ENCODE data around the gene ZBTB7C. TPM values are rescaled to one million over a fixed set of nuclear protein-coding genes. Genes with fewer than 3 reads are reported as not detected.

The ZBTB7C gene
- total RNA-seq, 1 experiment from 2014 or later = not detected

DNA sequence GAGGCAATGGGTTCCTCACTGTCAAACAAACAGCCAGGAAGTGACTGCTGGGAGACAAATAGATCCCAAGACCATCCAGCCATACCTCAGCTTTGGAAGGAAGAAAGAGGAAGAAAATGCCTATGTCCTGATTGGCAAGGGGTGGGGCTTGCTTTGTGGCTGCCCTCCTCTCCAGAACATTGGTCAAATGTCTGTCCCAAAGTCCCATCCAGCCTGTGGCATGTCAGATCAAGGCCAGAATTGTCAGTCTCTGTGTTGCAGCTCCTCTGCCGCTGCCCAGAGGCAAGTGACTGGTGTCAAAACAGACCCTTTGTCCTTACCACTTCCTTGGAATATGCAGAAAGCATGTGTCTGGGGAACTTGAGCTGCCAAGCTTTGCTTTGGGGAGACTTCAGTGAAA lies 415.8 kb downstream of the ZBTB7C start:
- Histone ChIP-seq H3K27ac (no peak overlapping the region), H3K36me3 (no peaks in the 10 kb centered on the region), H3K9me3 (replicated peaks) (no peaks in the 10 kb centered on the region), H3K4me3 (no peak overlapping the region), H3K4me1 (0 out of 2 replicates have a peak, but pooled peaks cover 3% of the 10 kb centered on the region), H3K27me3 (no peaks in the 10 kb centered on the region)
- no peak for DNase-seq

DNA sequence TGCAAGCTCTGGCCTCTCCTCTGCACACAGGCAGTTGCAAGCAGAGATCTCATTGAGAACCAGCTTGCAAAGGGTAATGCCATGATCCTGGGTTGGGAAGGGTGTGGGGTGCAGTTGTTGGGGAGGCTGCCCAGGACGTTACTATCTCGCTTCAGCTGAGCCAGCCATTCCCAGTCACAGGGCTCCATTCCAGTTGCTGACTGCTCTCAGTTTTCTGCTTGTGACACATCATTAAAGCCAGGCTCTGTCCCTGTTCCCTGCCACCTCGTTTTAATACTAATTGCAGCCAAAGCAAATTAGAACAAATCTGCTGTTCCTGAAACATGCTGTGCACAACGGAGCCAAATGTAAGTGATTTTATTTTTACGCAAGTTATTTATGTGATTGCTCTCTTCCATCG lies 416.2 kb downstream of the ZBTB7C start:
- H3K4me3 ChIP-seq = no peak overlapping the region
- DNase-seq = no peak
- no peaks in the 10 kb centered on the region for H3K36me3 ChIP-seq
- H3K9me3 ChIP-seq (replicated peaks) = no peaks in the 10 kb centered on the region
- H3K27ac ChIP-seq = no peak overlapping the region
- H3K27me3 ChIP-seq = no peaks in the 10 kb centered on the region
- H3K4me1 ChIP-seq = 0 out of 2 replicates have a peak, but pooled peaks cover 3% of the 10 kb centered on the region

DNA sequence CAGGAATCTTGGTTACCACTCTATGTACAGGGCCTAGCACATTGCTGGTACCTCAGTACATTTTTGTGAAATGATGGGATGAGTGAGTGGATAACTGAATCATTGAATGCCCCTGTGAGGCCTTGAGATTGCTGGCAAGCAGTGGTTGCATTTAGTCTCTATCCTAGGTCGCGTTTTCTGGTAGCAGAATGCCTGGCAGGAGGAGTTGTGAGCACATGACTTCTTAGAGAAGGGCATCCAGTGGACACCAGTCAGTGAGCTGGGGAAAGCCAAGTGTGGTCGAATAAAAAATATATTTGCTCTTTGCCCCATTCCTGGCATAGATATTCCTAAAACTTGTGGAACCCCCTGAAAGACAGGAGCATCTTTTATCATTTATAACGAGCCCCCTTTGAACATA lies 416.9 kb downstream of the ZBTB7C start:
- H3K27ac ChIP-seq = no peak overlapping the region
- no peaks in the 10 kb centered on the region for H3K36me3 ChIP-seq
- no peak for DNase-seq
- H3K4me1 ChIP-seq = 0 out of 2 replicates have a peak, but pooled peaks cover 5% of the 10 kb centered on the region
- H3K4me3 ChIP-seq = no peak overlapping the region
- no peaks in the 10 kb centered on the region for H3K27me3 ChIP-seq
- no peaks in the 10 kb centered on the region for H3K9me3 ChIP-seq (replicated peaks)

DNA sequence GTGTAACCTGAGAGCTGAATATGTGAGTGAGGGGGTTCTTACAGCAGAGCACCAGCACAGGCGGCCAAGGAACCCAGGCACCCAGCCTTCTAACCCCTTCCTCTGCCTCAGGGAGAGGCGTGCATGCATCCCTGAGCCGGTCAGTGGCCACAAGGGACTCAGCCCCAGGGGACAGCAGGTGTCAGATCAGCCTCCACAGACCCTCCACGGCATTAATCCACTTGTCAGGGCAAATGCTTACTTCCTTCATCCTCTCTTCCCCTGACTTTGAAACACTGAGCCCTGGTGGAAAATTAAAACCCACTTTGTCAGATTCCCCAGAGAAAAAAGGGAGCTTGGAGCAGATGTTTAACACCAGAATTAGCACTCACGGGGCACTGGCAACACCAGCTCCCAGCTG lies 418.2 kb downstream of the ZBTB7C start:
- DNase-seq = peak; percentile 18 to 43
- Histone ChIP-seq H3K9me3 (replicated peaks) (no peaks in the 10 kb centered on the region), H3K4me3 (no peak overlapping the region), H3K36me3 (no peaks in the 10 kb centered on the region), H3K27me3 (no peaks in the 10 kb centered on the region), H3K4me1 (0 out of 2 replicates have a peak, but pooled peaks cover 5% of the 10 kb centered on the region), H3K27ac (no peak overlapping the region)

DNA sequence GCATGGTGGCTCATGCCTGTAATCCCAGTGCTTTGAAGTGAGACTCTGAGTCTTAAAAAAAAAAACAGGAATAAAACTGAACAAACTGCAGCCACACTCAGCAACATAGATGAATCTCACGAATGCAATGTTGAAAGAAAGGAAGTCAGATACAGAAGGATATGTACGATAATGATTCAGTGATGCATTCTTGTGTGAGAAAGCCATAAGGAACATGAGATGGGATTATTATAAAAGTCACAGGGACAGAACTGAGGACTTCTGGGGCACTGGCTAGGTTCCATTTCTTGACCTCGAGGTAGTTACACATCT lies 421.8 kb downstream of the ZBTB7C start:
- H3K4me3 ChIP-seq = no peak overlapping the region
- no peak for DNase-seq
- H3K27me3 ChIP-seq = no peaks in the 10 kb centered on the region
- no peaks in the 10 kb centered on the region for H3K36me3 ChIP-seq
- H3K9me3 ChIP-seq (replicated peaks) = no peaks in the 10 kb centered on the region
- 0 out of 2 replicates have a peak, but pooled peaks cover 2% of the 10 kb centered on the region for H3K4me1 ChIP-seq
- no peak overlapping the region for H3K27ac ChIP-seq

DNA sequence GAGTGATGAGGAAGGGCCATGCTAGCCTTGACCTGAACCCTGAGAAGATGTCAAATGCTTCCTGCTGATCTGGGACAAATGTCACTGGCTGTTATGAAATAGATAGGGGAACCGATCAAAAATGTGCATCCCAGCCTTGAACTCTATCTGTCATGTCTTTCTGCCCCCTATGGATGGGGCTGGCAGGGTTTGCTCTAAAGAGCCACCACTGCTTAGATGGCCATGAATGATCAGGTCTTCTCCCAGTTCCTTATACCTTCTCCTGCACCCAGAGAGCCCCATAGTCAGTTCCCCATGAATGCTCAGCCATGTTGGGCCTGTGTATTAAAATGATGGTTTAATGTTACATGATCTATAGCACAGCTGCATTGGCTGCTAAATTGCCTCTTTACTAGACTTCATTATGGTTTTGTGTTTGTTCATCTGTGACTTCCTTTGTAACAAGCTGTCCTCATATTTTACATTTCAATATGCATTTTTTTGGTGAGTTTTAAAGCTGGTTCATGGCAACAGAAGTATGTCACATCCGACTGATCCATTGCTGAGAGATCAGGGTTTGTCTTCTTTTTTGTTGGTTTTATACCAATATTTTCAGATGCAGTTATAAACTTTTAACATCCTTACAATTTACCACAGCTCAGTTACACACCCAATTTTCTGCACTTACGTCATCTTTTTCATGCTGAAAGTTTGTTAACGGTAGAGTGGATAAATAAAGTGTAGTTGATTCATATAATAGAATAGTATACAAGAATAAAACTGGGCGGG lies 422.4 kb downstream of the ZBTB7C start:
- Histone ChIP-seq H3K27ac (no peak overlapping the region), H3K27me3 (no peaks in the 10 kb centered on the region), H3K9me3 (replicated peaks) (no peaks in the 10 kb centered on the region), H3K4me1 (0 out of 2 replicates have a peak, but pooled peaks cover 2% of the 10 kb centered on the region), H3K4me3 (no peak overlapping the region), H3K36me3 (no peaks in the 10 kb centered on the region)
- DNase-seq = peak in 1 of 2 experiments; percentile 25

DNA sequence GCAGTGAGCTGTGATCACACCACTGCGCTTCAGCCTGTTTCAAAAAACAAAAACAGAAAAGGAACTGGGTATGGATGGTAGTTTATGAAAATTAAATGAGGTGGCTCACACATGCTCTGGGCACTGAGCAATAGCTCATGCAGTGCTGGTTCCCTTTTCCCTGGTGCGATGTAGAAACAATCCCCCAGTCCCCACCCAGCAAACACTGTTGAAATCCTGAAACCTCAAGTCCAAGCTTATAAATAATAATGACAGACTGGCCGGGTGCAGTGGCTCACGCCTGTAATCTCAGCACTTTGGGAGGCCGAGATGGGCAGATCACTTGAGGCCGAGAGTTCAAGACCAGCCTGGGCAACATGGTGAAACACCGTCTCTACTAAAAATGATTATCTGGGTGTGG lies 423.3 kb downstream of the ZBTB7C start:
- no peaks in the 10 kb centered on the region for H3K9me3 ChIP-seq (replicated peaks)
- H3K4me1 ChIP-seq = 0 out of 2 replicates have a peak, but pooled peaks cover 2% of the 10 kb centered on the region
- H3K4me3 ChIP-seq = no peak overlapping the region
- no peaks in the 10 kb centered on the region for H3K36me3 ChIP-seq
- no peaks in the 10 kb centered on the region for H3K27me3 ChIP-seq
- no peak overlapping the region for H3K27ac ChIP-seq
- no peak for DNase-seq

DNA sequence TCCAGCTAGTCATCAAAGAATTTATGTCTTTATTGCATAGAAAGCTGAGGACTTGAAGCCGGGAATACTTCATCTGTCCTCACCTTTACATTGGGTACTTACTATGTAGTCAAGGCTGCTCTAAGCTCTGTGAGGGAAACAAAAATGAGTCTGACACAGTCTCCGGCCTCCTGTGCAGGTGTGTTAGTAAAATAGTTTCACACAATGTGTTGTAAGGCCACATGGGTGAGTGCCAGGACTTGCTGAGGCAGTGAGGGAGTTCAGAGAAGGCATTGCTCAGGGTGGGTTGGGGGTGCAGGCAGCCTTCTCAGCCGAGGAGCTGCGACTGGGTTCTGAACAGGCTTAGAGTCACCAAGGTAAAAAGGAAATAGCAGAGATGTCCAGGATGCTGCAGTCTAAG lies 424.2 kb downstream of the ZBTB7C start:
- no peaks in the 10 kb centered on the region for H3K27me3 ChIP-seq
- 0 out of 2 replicates have a peak, but pooled peaks cover 2% of the 10 kb centered on the region for H3K4me1 ChIP-seq
- no peak overlapping the region for H3K27ac ChIP-seq
- H3K4me3 ChIP-seq = no peak overlapping the region
- no peaks in the 10 kb centered on the region for H3K36me3 ChIP-seq
- DNase-seq = no peak
- H3K9me3 ChIP-seq (replicated peaks) = no peaks in the 10 kb centered on the region

DNA sequence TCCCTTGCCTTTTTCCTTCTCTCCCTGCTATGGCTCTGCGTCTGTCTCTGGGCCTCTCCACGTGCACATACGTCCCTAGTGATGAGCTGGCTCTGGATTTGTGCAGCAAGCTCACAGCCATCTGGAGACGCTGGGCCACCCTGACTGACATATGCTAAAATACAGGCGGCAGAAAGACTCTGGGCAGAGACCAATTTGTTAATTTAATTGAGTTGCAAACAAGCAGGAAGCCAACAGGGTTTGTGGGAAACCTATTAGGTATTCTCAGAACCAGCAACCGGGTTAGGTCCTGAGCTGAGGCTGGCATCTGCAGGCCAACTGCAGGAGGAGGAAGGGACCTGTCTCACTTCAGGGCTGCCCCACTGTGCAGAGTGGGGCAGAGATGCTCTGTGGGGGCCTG lies 425.2 kb downstream of the ZBTB7C start:
- H3K27me3 ChIP-seq = no peaks in the 10 kb centered on the region
- H3K27ac ChIP-seq = no peak overlapping the region
- 0 out of 2 replicates have a peak, but pooled peaks cover 2% of the 10 kb centered on the region for H3K4me1 ChIP-seq
- H3K4me3 ChIP-seq = no peak overlapping the region
- no peaks in the 10 kb centered on the region for H3K36me3 ChIP-seq
- no peak for DNase-seq
- H3K9me3 ChIP-seq (replicated peaks) = no peaks in the 10 kb centered on the region

DNA sequence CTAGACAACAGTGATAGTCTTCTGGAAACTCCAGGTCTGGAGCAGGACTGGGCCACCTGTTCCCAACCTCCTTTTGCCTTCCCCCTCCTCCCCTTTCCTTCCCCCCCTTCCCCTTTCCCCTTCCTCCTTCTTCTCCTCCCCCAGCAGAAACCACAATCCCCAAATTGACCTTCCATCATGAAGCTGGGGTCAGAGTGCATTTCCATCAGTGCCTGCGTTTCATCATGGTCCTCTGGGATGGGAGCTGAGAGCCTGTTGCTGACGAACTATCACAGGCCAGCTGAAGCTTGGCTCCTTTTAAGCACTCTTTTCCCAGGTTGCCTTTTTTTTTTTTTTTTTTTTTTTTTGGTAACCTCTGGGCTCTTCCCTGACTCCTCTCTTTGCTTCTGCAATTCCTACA lies 426.1 kb downstream of the ZBTB7C start:
- Histone ChIP-seq H3K4me1 (0 out of 2 replicates have a peak, but pooled peaks cover 2% of the 10 kb centered on the region), H3K4me3 (no peak overlapping the region), H3K36me3 (no peaks in the 10 kb centered on the region), H3K27ac (no peak overlapping the region), H3K27me3 (no peaks in the 10 kb centered on the region), H3K9me3 (replicated peaks) (no peaks in the 10 kb centered on the region)
- DNase-seq = no peak

DNA sequence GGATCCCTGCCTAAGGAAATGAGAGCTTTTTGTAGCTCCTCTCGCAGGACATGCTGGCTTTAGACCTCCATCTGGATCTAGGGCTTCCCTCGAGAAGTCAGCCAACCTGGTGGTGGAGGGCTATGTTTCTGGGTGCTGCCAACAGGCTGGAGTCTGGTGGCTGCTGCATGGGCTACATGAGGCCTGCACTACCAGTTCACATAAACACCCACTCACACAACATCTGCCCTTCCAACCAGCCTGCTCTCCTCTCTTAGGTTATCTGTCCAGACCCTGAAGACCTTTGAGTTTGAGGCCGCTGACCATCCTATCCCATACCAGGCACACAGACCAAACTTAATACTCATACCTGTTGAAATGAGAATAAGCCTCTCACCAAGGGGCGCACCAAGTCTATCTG lies 427.4 kb downstream of the ZBTB7C start:
- Histone ChIP-seq H3K4me1 (no peaks in the 10 kb centered on the region), H3K27me3 (no peaks in the 10 kb centered on the region), H3K36me3 (no peaks in the 10 kb centered on the region), H3K9me3 (replicated peaks) (no peaks in the 10 kb centered on the region), H3K4me3 (no peak overlapping the region), H3K27ac (no peak overlapping the region)
- no peak for DNase-seq

DNA sequence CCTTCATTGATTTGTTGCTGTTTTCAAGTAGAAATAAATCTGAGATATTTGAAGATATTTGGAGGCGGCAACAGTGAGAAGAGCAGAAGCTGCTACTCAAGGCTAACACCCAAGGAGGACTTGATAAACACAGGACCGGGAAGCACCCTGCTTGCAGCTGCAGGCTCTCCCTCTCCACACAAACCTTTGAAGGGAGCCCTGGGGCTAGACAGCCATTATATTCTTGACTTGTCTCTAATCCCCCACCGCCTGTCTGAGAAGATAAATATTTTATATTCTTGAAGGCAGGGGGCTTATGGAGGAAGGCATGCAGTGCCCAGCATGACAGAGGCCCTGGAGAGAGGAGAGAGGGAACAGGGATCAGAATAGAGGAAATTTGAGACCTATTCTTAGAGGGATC lies 427.9 kb downstream of the ZBTB7C start:
- Histone ChIP-seq H3K36me3 (no peaks in the 10 kb centered on the region), H3K27ac (no peak overlapping the region)
- DNase-seq = no peak

DNA sequence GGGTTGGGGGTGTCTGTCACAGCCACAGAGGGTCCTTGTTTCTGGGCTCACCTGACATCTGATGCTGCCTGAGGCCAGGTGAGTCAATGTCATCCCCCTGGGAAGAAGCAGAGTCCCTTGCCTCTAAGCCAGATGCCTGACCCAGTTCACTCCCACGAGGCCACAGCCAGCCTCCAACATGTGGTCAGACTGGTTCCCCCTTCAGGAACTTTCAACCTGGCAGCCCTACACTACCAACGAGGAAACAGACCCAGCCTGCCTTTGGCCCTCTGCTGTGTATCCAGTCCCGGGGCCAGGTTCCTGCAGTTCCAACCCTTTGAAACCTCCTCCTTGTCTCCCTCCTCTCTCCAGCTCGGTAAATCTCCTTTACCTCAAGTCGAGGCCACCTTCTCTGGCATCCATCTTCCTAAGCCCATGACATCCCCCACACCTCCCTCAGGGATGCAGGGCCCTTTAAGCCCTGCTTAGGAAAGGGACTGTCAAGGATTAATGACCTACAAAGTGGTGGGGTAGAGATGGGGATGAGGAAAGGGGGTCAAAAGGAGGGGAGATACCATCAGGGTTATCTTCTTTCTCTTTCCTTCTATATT lies 429.5 kb downstream of the ZBTB7C start:
- no peaks in the 10 kb centered on the region for H3K4me1 ChIP-seq
- H3K4me3 ChIP-seq = no peak overlapping the region
- no peak for DNase-seq
- H3K27ac ChIP-seq = no peak overlapping the region
- H3K36me3 ChIP-seq = no peaks in the 10 kb centered on the region
- no peaks in the 10 kb centered on the region for H3K9me3 ChIP-seq (replicated peaks)
- H3K27me3 ChIP-seq = no peaks in the 10 kb centered on the region

More for the DNA sequence above, 427.9 kb downstream of the ZBTB7C start:
- H3K4me1 ChIP-seq = no peaks in the 10 kb centered on the region
- H3K9me3 ChIP-seq (replicated peaks) = no peaks in the 10 kb centered on the region
- no peak overlapping the region for H3K4me3 ChIP-seq
- H3K27me3 ChIP-seq = no peaks in the 10 kb centered on the region

DNA sequence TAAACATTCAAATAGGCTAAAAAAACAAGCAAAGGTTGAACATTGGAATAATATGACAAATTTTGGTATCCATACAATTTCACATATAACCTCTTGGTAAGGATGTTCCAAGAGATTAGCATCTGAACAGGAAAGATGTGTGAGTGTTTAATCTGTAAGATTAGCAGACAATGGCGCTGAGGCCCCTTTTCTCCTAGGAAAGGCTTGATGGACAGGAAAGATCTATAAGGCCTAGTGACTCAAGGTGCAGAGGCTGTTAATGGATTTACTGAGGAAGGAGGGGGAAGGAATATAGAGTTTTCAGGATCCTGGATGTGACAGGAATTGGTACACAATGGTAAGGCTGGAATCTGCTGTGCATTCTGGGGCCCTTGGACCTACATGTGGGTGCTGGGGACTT lies 430.6 kb downstream of the ZBTB7C start:
- Histone ChIP-seq H3K4me3 (no peak overlapping the region), H3K36me3 (no peaks in the 10 kb centered on the region), H3K27ac (no peak overlapping the region), H3K9me3 (replicated peaks) (no peaks in the 10 kb centered on the region), H3K4me1 (no peaks in the 10 kb centered on the region), H3K27me3 (no peaks in the 10 kb centered on the region)
- DNase-seq = no peak

DNA sequence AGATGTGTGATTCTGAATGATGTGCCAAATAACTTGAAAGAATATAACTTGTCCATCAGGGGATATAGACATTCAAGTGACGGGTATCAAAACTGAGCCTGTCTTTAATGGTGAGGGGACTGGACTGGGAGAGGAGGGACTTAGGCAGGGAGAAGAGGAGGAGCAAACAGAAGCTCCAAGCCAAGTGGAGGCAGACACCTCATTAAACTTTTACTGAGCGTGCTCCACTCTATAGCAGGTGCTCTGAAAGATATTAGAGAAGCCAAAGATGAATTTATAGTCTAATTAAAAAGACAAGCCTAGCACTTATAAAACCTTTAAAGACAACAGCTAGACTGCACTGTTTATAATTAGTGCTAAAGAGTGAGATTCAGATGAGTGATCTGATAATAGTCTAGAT lies 431.0 kb downstream of the ZBTB7C start:
- Histone ChIP-seq H3K36me3 (no peaks in the 10 kb centered on the region), H3K4me3 (no peak overlapping the region), H3K4me1 (no peaks in the 10 kb centered on the region), H3K9me3 (replicated peaks) (no peaks in the 10 kb centered on the region), H3K27me3 (no peaks in the 10 kb centered on the region), H3K27ac (no peak overlapping the region)
- DNase-seq = no peak
